ENCODE data around the gene RETREG3.

- TF ChIP-seq EZH2 (IDR thresholded peaks at IDR 0.05; ENCODE audit: insufficient read depth, poor library complexity, severe bottlenecking) = no peak
- no peak for TF ChIP-seq EZH2phosphoT487 (IDR thresholded peaks at IDR 0.05; ENCODE audit: insufficient read depth, low read depth)
Observed at GRCh38 chr17:42657824-42658588, 48.8 kb upstream of the RETREG3 start.
